Mesothelial cell of epicardium (in vitro differentiated cells): Measurements from ENCODE around the gene DLGAP1. TPM values are rescaled to one million over a fixed set of nuclear protein-coding genes. Genes with fewer than 3 reads are reported as not detected.
A peak's percentile ranks its signal among the peaks of the same experiment; 100 is the strongest.

Source experiments
- DNase-seq, 2 experiments: peaks; one replicate each; pipeline ENCODE4 v3.0.0; 2021; ENCODE audit warnings: low spot score in 2 of 2; ENCODE audit not compliant: unreplicated experiment in 2 of 2
- H3K27ac Mint-ChIP-seq: 2 replicates; pipeline ENCODE4 v1.8.0; 2021; ENCODE audit warnings: mixed read lengths
- H3K27me3 Mint-ChIP-seq: 2 replicates; pipeline ENCODE4 v1.8.0; 2021; ENCODE audit warnings: low read depth, mixed read lengths
- H3K36me3 Mint-ChIP-seq: 2 replicates; pipeline ENCODE4 v1.8.0; 2021; ENCODE audit warnings: mixed read lengths
- H3K4me1 Mint-ChIP-seq: 2 replicates; pipeline ENCODE4 v1.8.0; 2021; ENCODE audit warnings: mixed read lengths
- H3K4me3 Mint-ChIP-seq: 2 replicates; pipeline ENCODE4 v1.8.0; 2021; ENCODE audit warnings: mild to moderate bottlenecking, moderate library complexity, mixed read lengths
- H3K9me3 Mint-ChIP-seq: 2 replicates; pipeline ENCODE4 v1.8.0; 2021; ENCODE audit warnings: mixed read lengths
- total RNA-seq: library from RNA; stranded (reverse); gene quantifications from 3 replicates; pipeline ENCODE4 v1.2.1, GENCODE V29; 2021
- TF ChIP-seq, protein P1 (sequence below): fragments of 200-600 bp; sonication (generic); IDR thresholded peaks from one replicate; pipeline ENCODE4 v1.5.0; 2021; ENCODE audit warnings: antibody characterized with exemption; ENCODE audit not compliant: unreplicated experiment

DLGAP1 gene
- total RNA-seq, 1 donor from 2014 or later: 4.6 TPM

DNA sequence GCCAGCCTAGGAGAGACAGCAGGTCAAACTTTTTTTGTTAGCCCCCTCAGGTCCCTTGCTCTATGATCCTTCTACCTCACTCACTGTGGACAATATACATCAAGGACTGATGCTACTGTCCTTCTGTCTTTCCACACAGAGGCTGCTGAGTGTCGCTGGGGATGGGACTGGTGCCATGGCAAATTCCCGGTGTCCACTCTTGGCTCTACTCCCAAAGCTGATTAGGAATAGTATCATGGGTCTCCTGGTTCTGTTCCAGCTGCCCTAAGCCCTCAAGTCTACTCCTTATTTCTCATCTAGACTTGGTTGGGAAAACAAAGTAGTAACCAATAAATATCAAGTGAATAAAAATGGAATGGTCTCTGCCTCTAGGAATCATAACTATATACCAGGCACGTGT is 563.9 kb downstream of the DLGAP1 start:
- no peaks in the 10 kb centered on the region for H3K27me3 Mint-ChIP-seq
- peaks cover 14% of the 10 kb centered on the region for H3K4me1 Mint-ChIP-seq
- no peak overlapping the region for H3K27ac Mint-ChIP-seq
- no peak overlapping the region for H3K4me3 Mint-ChIP-seq
- TF ChIP-seq, protein P1, sequence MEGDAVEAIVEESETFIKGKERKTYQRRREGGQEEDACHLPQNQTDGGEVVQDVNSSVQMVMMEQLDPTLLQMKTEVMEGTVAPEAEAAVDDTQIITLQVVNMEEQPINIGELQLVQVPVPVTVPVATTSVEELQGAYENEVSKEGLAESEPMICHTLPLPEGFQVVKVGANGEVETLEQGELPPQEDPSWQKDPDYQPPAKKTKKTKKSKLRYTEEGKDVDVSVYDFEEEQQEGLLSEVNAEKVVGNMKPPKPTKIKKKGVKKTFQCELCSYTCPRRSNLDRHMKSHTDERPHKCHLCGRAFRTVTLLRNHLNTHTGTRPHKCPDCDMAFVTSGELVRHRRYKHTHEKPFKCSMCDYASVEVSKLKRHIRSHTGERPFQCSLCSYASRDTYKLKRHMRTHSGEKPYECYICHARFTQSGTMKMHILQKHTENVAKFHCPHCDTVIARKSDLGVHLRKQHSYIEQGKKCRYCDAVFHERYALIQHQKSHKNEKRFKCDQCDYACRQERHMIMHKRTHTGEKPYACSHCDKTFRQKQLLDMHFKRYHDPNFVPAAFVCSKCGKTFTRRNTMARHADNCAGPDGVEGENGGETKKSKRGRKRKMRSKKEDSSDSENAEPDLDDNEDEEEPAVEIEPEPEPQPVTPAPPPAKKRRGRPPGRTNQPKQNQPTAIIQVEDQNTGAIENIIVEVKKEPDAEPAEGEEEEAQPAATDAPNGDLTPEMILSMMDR: no peak
- no peaks in the 10 kb centered on the region for H3K9me3 Mint-ChIP-seq
- no peaks in the 10 kb centered on the region for H3K36me3 Mint-ChIP-seq
- no peak for DNase-seq

- no peak overlapping the region for H3K27ac Mint-ChIP-seq
- TF ChIP-seq, protein P1: no peak
- H3K27me3 Mint-ChIP-seq: no peaks in the 10 kb centered on the region
- H3K9me3 Mint-ChIP-seq: no peaks in the 10 kb centered on the region
- peaks cover 14% of the 10 kb centered on the region for H3K4me1 Mint-ChIP-seq
- no peak overlapping the region for H3K4me3 Mint-ChIP-seq
- no peaks in the 10 kb centered on the region for H3K36me3 Mint-ChIP-seq
- no peak for DNase-seq
These were observed 565.3 kb downstream of the DLGAP1 start for GRCh38 chr18:3889803-3890202.

DNA sequence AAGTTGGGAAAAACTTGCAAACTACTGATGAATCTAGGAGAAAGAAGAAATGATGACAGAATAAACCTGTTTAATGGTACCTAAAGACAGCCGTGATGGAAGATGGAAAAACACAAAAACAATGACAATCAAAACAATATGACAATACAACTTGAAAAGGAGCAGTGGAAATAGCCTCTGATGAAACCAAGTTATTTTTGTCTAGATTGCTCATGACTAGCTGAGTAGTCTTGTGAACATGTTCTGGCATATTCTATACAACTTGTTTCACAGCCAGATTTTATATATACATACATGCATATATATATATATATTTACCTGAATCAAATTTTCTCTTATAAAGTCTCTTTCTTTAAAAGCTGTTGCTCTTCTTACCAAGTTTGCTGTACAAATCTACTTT is 566.0 kb downstream of the DLGAP1 start:
- TF ChIP-seq, protein P1: no peak
- peaks cover 14% of the 10 kb centered on the region for H3K4me1 Mint-ChIP-seq
- H3K27me3 Mint-ChIP-seq: no peaks in the 10 kb centered on the region
- no peaks in the 10 kb centered on the region for H3K36me3 Mint-ChIP-seq
- H3K4me3 Mint-ChIP-seq: no peak overlapping the region
- DNase-seq: no peak
- H3K27ac Mint-ChIP-seq: no peak overlapping the region
- no peaks in the 10 kb centered on the region for H3K9me3 Mint-ChIP-seq

DNA sequence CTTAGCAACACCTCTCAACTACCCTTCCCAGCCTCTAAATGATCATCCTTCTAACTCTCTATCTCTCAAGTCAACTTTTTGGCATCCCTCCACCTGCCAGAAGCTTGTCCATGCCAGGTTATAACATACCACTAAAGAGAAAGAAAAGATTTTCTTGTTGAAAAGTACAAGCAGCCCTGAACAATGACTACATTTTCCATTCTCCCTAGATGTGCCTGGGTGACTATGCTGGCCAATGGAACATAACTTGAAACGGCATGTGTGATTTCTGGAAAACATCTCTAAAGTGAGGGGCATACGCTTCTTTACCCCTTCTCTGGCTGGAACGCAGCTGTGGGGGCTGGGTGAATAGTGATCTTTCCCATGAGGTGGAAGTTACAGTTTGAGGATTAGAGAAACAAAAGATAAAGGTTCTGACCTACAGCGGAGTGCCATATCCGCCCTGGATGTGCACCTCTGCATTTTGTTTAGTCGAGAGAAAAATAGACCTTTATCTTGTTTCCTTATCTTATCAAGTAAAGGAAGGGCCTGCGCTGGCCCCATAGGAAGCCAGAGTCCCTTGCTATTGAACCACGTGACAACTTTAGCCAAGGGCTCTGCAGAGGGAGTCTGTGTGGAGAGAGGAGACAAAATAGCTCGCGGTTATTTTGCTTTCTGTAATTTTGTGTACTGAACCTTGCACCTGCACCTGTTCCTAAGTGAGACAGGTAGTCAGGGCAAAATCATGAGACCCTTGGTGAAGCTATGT is 568.4 kb downstream of the DLGAP1 start:
- H3K36me3 Mint-ChIP-seq: no peaks in the 10 kb centered on the region
- H3K9me3 Mint-ChIP-seq: no peaks in the 10 kb centered on the region
- no peak overlapping the region for H3K4me3 Mint-ChIP-seq
- no peaks in the 10 kb centered on the region for H3K27me3 Mint-ChIP-seq
- H3K4me1 Mint-ChIP-seq: peaks cover 9% of the 10 kb centered on the region
- DNase-seq: no peak
- no peak overlapping the region for H3K27ac Mint-ChIP-seq
- TF ChIP-seq, protein P1: no peak

GRCh38 chr18:3885209-3885792 is 569.8 kb downstream of the DLGAP1 start:
- Mint-ChIP-seq H3K27ac (no peak overlapping the region), H3K4me3 (no peak overlapping the region), H3K27me3 (no peaks in the 10 kb centered on the region), H3K4me1 (peaks cover 9% of the 10 kb centered on the region), H3K36me3 (no peaks in the 10 kb centered on the region), H3K9me3 (no peaks in the 10 kb centered on the region)
- no peak for DNase-seq
- TF ChIP-seq, protein P1: peak; percentile 50
